Measurements from ENCODE around the gene SFT2D2. TPM values are rescaled to one million over a fixed set of nuclear protein-coding genes. Genes with fewer than 3 reads are reported as not detected.

Gene SFT2D2
- total RNA-seq, 1 experiment from 2014 or later = 98.3 TPM

GRCh38 chr1:168217664-168218063 is 8.1 kb upstream of the SFT2D2 start:
- H3K4me1 Mint-ChIP-seq (ENCODE audit: low read depth, unreplicated experiment) = no peaks in the 10 kb centered on the region
- CTCF ChIA-PET = interaction anchor here (0.6 to 0.7 kb wide), 2 partner anchors 301 to 631 kb away, joined by 3 to 8 read pairs; no protein-coding TSS in a partner anchor
- H3K9me3 Mint-ChIP-seq (ENCODE audit: low read depth, unreplicated experiment) = no peaks in the 10 kb centered on the region
- intact Hi-C loops (cut with micrococcal nuclease; ENCODE audit: unreplicated experiment) = no loop called here
- no peak overlapping the region for H3K4me3 Mint-ChIP-seq (ENCODE audit: low read depth, unreplicated experiment)
- no peak overlapping the region for H3K27ac Mint-ChIP-seq (ENCODE audit: unreplicated experiment)
- no TSS peak for BruUV-seq (replicated peaks)
- TF ChIP-seq CTCF (IDR thresholded peaks at IDR 0.05; ENCODE audit: unreplicated experiment) = no peak
- DNase-seq = no peak
- H3K36me3 Mint-ChIP-seq (ENCODE audit: insufficient read depth, unreplicated experiment) = no peaks in the 10 kb centered on the region
- no peaks in the 10 kb centered on the region for H3K27me3 Mint-ChIP-seq (ENCODE audit: unreplicated experiment)

- BruUV-seq (replicated peaks) = no TSS peak
- CTCF ChIA-PET = no interaction called here
Measured at GRCh38 chr1:168218658-168219057, 7.1 kb upstream of the SFT2D2 start.

GRCh38 chr1:168220470-168220871 is 5.3 kb upstream of the SFT2D2 start:
- BruUV-seq (replicated peaks) = no TSS peak
- peaks cover 10% of the 10 kb centered on the region for H3K36me3 Mint-ChIP-seq (ENCODE audit: insufficient read depth, unreplicated experiment)
- CTCF ChIA-PET = no interaction called here
- peaks cover 21% of the 10 kb centered on the region for H3K4me1 Mint-ChIP-seq (ENCODE audit: low read depth, unreplicated experiment)
- no peak overlapping the region for H3K27ac Mint-ChIP-seq (ENCODE audit: unreplicated experiment)
- no peak for TF ChIP-seq CTCF (IDR thresholded peaks at IDR 0.05; ENCODE audit: unreplicated experiment)
- DNase-seq = no peak
- intact Hi-C loops (cut with micrococcal nuclease; ENCODE audit: unreplicated experiment) = no loop called here
- H3K4me3 Mint-ChIP-seq (ENCODE audit: low read depth, unreplicated experiment) = no peak overlapping the region
- H3K27me3 Mint-ChIP-seq (ENCODE audit: unreplicated experiment) = no peaks in the 10 kb centered on the region
- H3K9me3 Mint-ChIP-seq (ENCODE audit: low read depth, unreplicated experiment) = peaks cover 6% of the 10 kb centered on the region

More at GRCh38 chr1:168218658-168219057, 7.1 kb upstream of the SFT2D2 start:
- DNase-seq = no peak
- no peak overlapping the region for H3K4me3 Mint-ChIP-seq (ENCODE audit: low read depth, unreplicated experiment)
- no peak for TF ChIP-seq CTCF (IDR thresholded peaks at IDR 0.05; ENCODE audit: unreplicated experiment)
- peaks cover 6% of the 10 kb centered on the region for H3K9me3 Mint-ChIP-seq (ENCODE audit: low read depth, unreplicated experiment)
- H3K27ac Mint-ChIP-seq (ENCODE audit: unreplicated experiment) = no peak overlapping the region
- no peaks in the 10 kb centered on the region for H3K36me3 Mint-ChIP-seq (ENCODE audit: insufficient read depth, unreplicated experiment)
- peaks cover 5% of the 10 kb centered on the region for H3K4me1 Mint-ChIP-seq (ENCODE audit: low read depth, unreplicated experiment)
- H3K27me3 Mint-ChIP-seq (ENCODE audit: unreplicated experiment) = no peaks in the 10 kb centered on the region
- intact Hi-C loops (cut with micrococcal nuclease; ENCODE audit: unreplicated experiment) = no loop called here

- Mint-ChIP-seq H3K27ac (ENCODE audit: unreplicated experiment) (no peak overlapping the region), H3K36me3 (ENCODE audit: insufficient read depth, unreplicated experiment) (peaks cover 18% of the 10 kb centered on the region), H3K9me3 (ENCODE audit: low read depth, unreplicated experiment) (peaks cover 6% of the 10 kb centered on the region), H3K27me3 (ENCODE audit: unreplicated experiment) (no peaks in the 10 kb centered on the region), H3K4me3 (ENCODE audit: low read depth, unreplicated experiment) (no peak overlapping the region), H3K4me1 (ENCODE audit: low read depth, unreplicated experiment) (peaks cover 21% of the 10 kb centered on the region)
- no peak for DNase-seq
- TF ChIP-seq CTCF (IDR thresholded peaks at IDR 0.05; ENCODE audit: unreplicated experiment) = no peak
- intact Hi-C loops (cut with micrococcal nuclease; ENCODE audit: unreplicated experiment) = no loop called here
- CTCF ChIA-PET = no interaction called here
- BruUV-seq (replicated peaks) = no TSS peak
Measured at GRCh38 chr1:168221275-168221674, 4.5 kb upstream of the SFT2D2 start.

Measured in Calu3 (cell line).